Endothelial cell of umbilical vein (primary cell): ENCODE results near the gene TAS1R3. TPM values are rescaled to one million over a fixed set of nuclear protein-coding genes. Genes with fewer than 3 reads are reported as not detected.

Source experiments
- BruUV-seq: library from RNA; stranded (reverse); fragments of 400-500 nt; replicated peaks from 2 replicates; lab custom pipeline; 2021; lab: Mats Ljungman, UMichigan
- CTCF ChIA-PET: fragments of 300-600, 350-600 bp; sonication (Branson Sonifier 250); formaldehyde crosslinking; loops from one replicate; lab custom pipeline; 2021; ENCODE audit warnings: antibody characterized with exemption, inconsistent platforms; lab: Charles Lee
- POLR2A ChIA-PET: fragments of 300-600, 350-600 bp; sonication (Branson Sonifier 250); formaldehyde crosslinking; loops from one replicate; lab custom pipeline; 2021; ENCODE audit warnings: antibody characterized with exemption, inconsistent platforms; lab: Charles Lee
- DNase-seq: peaks from one replicate; pipeline ENCODE4 v3.0.0-alpha.2; 2011; ENCODE audit warnings: low read depth, low spot score
- FAIRE-seq: peaks from 2 replicates; lab custom pipeline; 2011; peaks lifted over from hg19 to GRCh38; lab: Jason Lieb, UNC
- H2AFZ ChIP-seq: 2 replicates; pipeline ENCODE4 v1.6.0; 2012; ENCODE audit warnings: low read depth, low read length, control low read depth, inconsistent platforms
- H3K27ac ChIP-seq: 2 replicates; pipeline ENCODE4 v1.5.1; 2011; ENCODE audit warnings: low read depth, mild to moderate bottlenecking, control low read depth, low read length, moderate library complexity; ENCODE audit not compliant: insufficient read depth
- H3K27me3 ChIP-seq, 2 experiments: 2 replicates each; pipeline versions ENCODE4 v1.6.0 to v1.6.1; 2011; ENCODE audit warnings: low read length in 2 of 2, mixed read lengths in 1 of 2; ENCODE audit not compliant: control insufficient read depth in 2 of 2, insufficient read depth in 2 of 2
- H3K36me3 ChIP-seq, 2 experiments: 2 replicates in 1 of 2; 3 replicates in 1 of 2; pipeline ENCODE4 v1.5.1; 2011; ENCODE audit warnings: low read length in 2 of 2, mild to moderate bottlenecking in 1 of 2, moderate library complexity in 1 of 2; ENCODE audit not compliant: control insufficient read depth in 2 of 2, insufficient read depth in 2 of 2; ENCODE audit errors: extremely low read depth in 1 of 2
- H3K4me1 ChIP-seq: 3 replicates; pipeline ENCODE4 v1.5.1; 2011; ENCODE audit warnings: mild to moderate bottlenecking, low read length; ENCODE audit not compliant: control insufficient read depth, insufficient read depth; ENCODE audit errors: extremely low read depth
- H3K4me2 ChIP-seq: 2 replicates; pipeline ENCODE4 v1.6.1; 2011; ENCODE audit warnings: low read length, control low read depth, mixed read lengths; ENCODE audit not compliant: insufficient read depth
- H3K4me3 ChIP-seq, 3 experiments: fragments of 200-600 bp in 1 of 3; sonication (generic), shearing (Covaris generic) in 1 of 3; replicated peaks in 1 of 3; 2 replicates each; pipeline ENCODE4 v1.5.1; 2011 to 2016; ENCODE audit warnings: control low read depth in 3 of 3, low read length in 3 of 3, mild to moderate bottlenecking in 2 of 3, inconsistent platforms in 1 of 3, low read depth in 1 of 3, moderate library complexity in 1 of 3; ENCODE audit not compliant: insufficient read depth in 1 of 3
- H3K79me2 ChIP-seq: 2 replicates; pipeline ENCODE4 v1.6.0; 2012; ENCODE audit warnings: low read length, inconsistent platforms; ENCODE audit not compliant: control insufficient read depth, insufficient read depth
- H3K9ac ChIP-seq: replicated peaks from 2 replicates; pipeline ENCODE3; 2011; ENCODE audit warnings: low read length, control low read depth; ENCODE audit not compliant: insufficient read depth; ENCODE audit errors: extremely low read depth
- H3K9me1 ChIP-seq: replicated peaks from 3 replicates; pipeline ENCODE4 v1.6.0; 2011; ENCODE audit warnings: mild to moderate bottlenecking, low read length; ENCODE audit not compliant: control insufficient read depth, insufficient read depth; ENCODE audit errors: extremely low read depth
- H3K9me3 ChIP-seq: replicated peaks from 2 replicates; pipeline ENCODE4 v1.5.1; 2012; ENCODE audit warnings: low read length, inconsistent platforms; ENCODE audit not compliant: control insufficient read depth, insufficient read depth
- H4K20me1 ChIP-seq: replicated peaks from 2 replicates; pipeline ENCODE3; 2011; ENCODE audit warnings: mild to moderate bottlenecking, low read length; ENCODE audit not compliant: control insufficient read depth, insufficient read depth; ENCODE audit errors: extremely low read depth
- CTCF ChIP-seq, 2 donors: IDR thresholded peaks; 1 replicate in 1 of 2; 2 replicates in 1 of 2; pipeline ENCODE4 v1.5.1; 2011; ENCODE audit warnings: low read length in 2 of 2, mild to moderate bottlenecking in 2 of 2, moderate library complexity in 2 of 2, control low read depth in 1 of 2, inconsistent platforms in 1 of 2, low read depth in 1 of 2; ENCODE audit not compliant: insufficient read depth in 1 of 2; ENCODE audit errors: extremely low read depth in 1 of 2
- EZH2 ChIP-seq: IDR thresholded peaks from 2 replicates; pipeline ENCODE4 v1.6.1; 2012; ENCODE audit warnings: borderline replicate concordance, low read depth, mild to moderate bottlenecking, moderate library complexity, low read length, inconsistent platforms; ENCODE audit not compliant: severe bottlenecking
- FOS ChIP-seq: IDR thresholded peaks from 2 replicates; pipeline ENCODE4 v1.6.1; 2011; ENCODE audit warnings: mild to moderate bottlenecking, low read length, moderate library complexity, borderline replicate concordance; ENCODE audit not compliant: insufficient read depth
- GATA2 ChIP-seq: IDR thresholded peaks from 2 replicates; pipeline ENCODE4 v1.7.0; 2011; ENCODE audit warnings: low read depth, mild to moderate bottlenecking, moderate library complexity, mixed read lengths, low read length; ENCODE audit not compliant: insufficient read length, insufficient read depth
- JUN ChIP-seq: IDR thresholded peaks from 2 replicates; pipeline ENCODE4 v1.6.1; 2011; ENCODE audit warnings: borderline replicate concordance, low read depth; ENCODE audit not compliant: insufficient read length, insufficient read depth
- MYC ChIP-seq: IDR thresholded peaks from one replicate; pipeline ENCODE4 v1.6.1; 2011; ENCODE audit warnings: mild to moderate bottlenecking, low read depth, low read length
- POLR2A ChIP-seq: IDR thresholded peaks from 2 replicates; pipeline ENCODE4 v1.6.1; 2012; ENCODE audit warnings: low read depth, mild to moderate bottlenecking, control low read depth, low read length
- POLR2AphosphoS5 ChIP-seq: IDR thresholded peaks from 2 replicates; pipeline ENCODE4 v1.6.1; 2012; ENCODE audit warnings: low read depth, mild to moderate bottlenecking, control low read depth, low read length, moderate library complexity; ENCODE audit not compliant: insufficient read depth
- dilution Hi-C: fragments of 300-500 bp; cut with MboI; formaldehyde crosslinking; loops from one replicate; pipeline ENCODE4 v1.15.0; 2019; ENCODE audit warnings: low sequenced_read_pairs; ENCODE audit not compliant: extremely low pct_ligation_motif_present
- intact Hi-C: fragments of 100-400 bp; cut with micrococcal nuclease; formaldehyde crosslinking; loops from one replicate; pipeline ENCODE4 v1.10.0; 2022
- polyA plus RNA-seq, 4 experiments: library from polyadenylated mRNA; depleted of rRNA in 3 of 4; stranded (reverse) in 3 of 4; unstranded in 1 of 4; fragments of >200 nt; gene quantifications; 2 replicates each; pipeline versions ENCODE4 v1.2.1 to v1.2.3, GENCODE V29; 2011 to 2012; ENCODE audit warnings: missing spikeins in 1 of 4
- total RNA-seq: library from RNA; stranded (reverse); gene quantifications from 2 replicates; pipeline ENCODE4 v1.2.3, GENCODE V29; 2021
- TF ChIP-seq, protein P1 (sequence below): IDR thresholded peaks from 2 replicates; pipeline ENCODE4 v1.6.1; 2011; ENCODE audit not compliant: insufficient read depth, insufficient read length

Gene TAS1R3
- total and polyA plus RNA-seq, 2 donors (not counting 3 experiments of a cell fraction or from before 2014, with no cell fraction given): 0.26 to 0.38 TPM

GRCh38 chr1:1340185-1340584, 9.1 kb downstream of the TAS1R3 start:
- no peak overlapping the region for H3K4me2 ChIP-seq
- H4K20me1 ChIP-seq: no peaks in the 10 kb centered on the region
- no peaks in the 10 kb centered on the region for H3K9me1 ChIP-seq
- H3K9ac ChIP-seq: no peak overlapping the region
- no peaks in the 10 kb centered on the region for H3K4me1 ChIP-seq
- H3K36me3 ChIP-seq: peaks cover 0 to 17% of the 10 kb centered on the region in 2 experiments
- CTCF ChIA-PET: no interaction called here
- POLR2A ChIA-PET: no interaction called here
- H2AFZ ChIP-seq: no peak overlapping the region
- no TSS peak for BruUV-seq
- H3K9me3 ChIP-seq: no peaks in the 10 kb centered on the region
- no peak overlapping the region for H3K27ac ChIP-seq
- intact Hi-C loops: no loop called here
- no peaks in the 10 kb centered on the region for H3K27me3 ChIP-seq
- no peak for FAIRE-seq
- dilution Hi-C loops: no loop called here
- no peak for TF ChIP-seq JUN
- H3K79me2 ChIP-seq: peaks cover 2% of the 10 kb centered on the region
- no peak overlapping the region for H3K4me3 ChIP-seq
- no peak for DNase-seq

DNA sequence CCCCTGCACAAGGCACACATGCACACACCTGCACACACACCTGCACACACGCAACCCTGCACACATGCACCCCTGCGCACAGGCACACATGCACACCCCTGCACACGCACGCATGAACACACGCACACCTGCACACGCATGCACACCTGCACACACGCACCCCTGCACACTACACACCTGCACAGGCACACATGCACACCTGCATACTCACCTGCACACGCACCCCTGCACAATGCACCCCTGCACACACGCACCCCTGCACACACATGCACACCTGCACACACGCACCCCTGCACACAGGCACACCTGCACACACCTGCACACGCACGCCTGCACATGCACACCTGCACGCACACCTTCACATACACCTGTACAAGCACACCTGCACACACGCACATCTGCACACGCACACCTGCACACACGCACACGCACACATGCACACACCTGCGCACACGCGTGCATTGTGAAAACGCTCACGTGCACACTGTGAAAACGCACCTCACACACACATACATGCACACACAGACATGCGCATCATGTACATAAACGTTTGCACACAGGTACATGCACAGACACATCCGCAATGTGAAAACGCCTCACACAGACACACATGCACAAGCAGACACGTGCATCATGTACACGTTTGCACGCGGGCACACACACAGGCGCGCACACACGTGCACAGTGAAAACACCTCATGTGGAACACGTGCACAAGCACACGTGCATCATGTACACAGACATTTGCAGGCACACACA, 9.9 kb downstream of the TAS1R3 start:
- ChIA-PET CTCF (no interaction called here), POLR2A (no interaction called here)
- Histone ChIP-seq H3K4me3 (no peak overlapping the region), H3K36me3 (peaks cover 0 to 17% of the 10 kb centered on the region in 2 experiments), H3K4me1 (no peaks in the 10 kb centered on the region), H2AFZ (no peak overlapping the region), H4K20me1 (no peaks in the 10 kb centered on the region), H3K9me1 (no peaks in the 10 kb centered on the region), H3K9me3 (no peaks in the 10 kb centered on the region), H3K4me2 (no peak overlapping the region), H3K79me2 (peaks cover 10% of the 10 kb centered on the region), H3K9ac (no peak overlapping the region), H3K27me3 (no peaks in the 10 kb centered on the region), H3K27ac (no peak overlapping the region)
- FAIRE-seq (no peak), DNase-seq (no peak)
- dilution Hi-C loops (no loop called here), intact Hi-C loops (no loop called here)
- BruUV-seq: no TSS peak
- TF ChIP-seq FOS: no peak
- no peak for TF ChIP-seq POLR2AphosphoS5
- no peak for TF ChIP-seq CTCF (IDR thresholded peaks at IDR 0.05; ENCODE audit: extremely low read depth in 1 of 2, insufficient read depth in 1 of 2, low read depth in 1 of 2, low read length in 2 of 2)
- TF ChIP-seq POLR2A: no peak
- no peak for TF ChIP-seq EZH2
- no peak for TF ChIP-seq JUN
- TF ChIP-seq GATA2: no peak
- TF ChIP-seq MYC: no peak
- TF ChIP-seq, protein P1, sequence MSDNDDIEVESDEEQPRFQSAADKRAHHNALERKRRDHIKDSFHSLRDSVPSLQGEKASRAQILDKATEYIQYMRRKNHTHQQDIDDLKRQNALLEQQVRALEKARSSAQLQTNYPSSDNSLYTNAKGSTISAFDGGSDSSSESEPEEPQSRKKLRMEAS: no peak
